Esophagus squamous epithelium (tissue), 4 donors: ENCODE data around the gene KCNN3.

Experiments
- CTCF ChIP-seq, 6 experiments: fragments of 450-650 bp in 4 of 6; fragments of 200-600 bp in 2 of 6; sonication (generic) in 2 of 6; IDR thresholded peaks; one replicate each; pipeline ENCODE4 v1.5.1; 2016 to 2019; ENCODE audit warnings: antibody characterized with exemption in 6 of 6, mild to moderate bottlenecking in 4 of 6, moderate library complexity in 4 of 6
- POLR2A ChIP-seq, 4 donors: fragments of 450-650 bp; IDR thresholded peaks; one replicate each; pipeline ENCODE4 v1.6.1; 2017; ENCODE audit warnings: antibody characterized with exemption in 4 of 4, mild to moderate bottlenecking in 4 of 4, moderate library complexity in 3 of 4

GRCh38 chr1:154769193-154769895, 100.7 kb downstream of the KCNN3 start:
- TF ChIP-seq CTCF (IDR thresholded peaks at IDR 0.05) (no peak), POLR2A (IDR thresholded peaks at IDR 0.05) (no peak)
